WERI-Rb-1 (cell line): ENCODE measurements around the gene BFSP1.

Experiments
- DNase-seq: peaks from one replicate; pipeline ENCODE4 v3.0.0-alpha.2; 2020
- H3K27ac ChIP-seq: fragments of 250-450 bp; sonication (Bioruptor Pico); 2 replicates; pipeline ENCODE4 v1.5.1; 2020; ENCODE audit warnings: mild to moderate bottlenecking, moderate library complexity
- H3K27me3 ChIP-seq: fragments of 250-450 bp; sonication (Bioruptor Pico); 2 replicates; pipeline ENCODE4 v1.5.1; 2021; ENCODE audit warnings: mild to moderate bottlenecking, low read depth, moderate library complexity; ENCODE audit not compliant: insufficient read depth, severe bottlenecking
- H3K36me3 ChIP-seq: fragments of 250-450 bp; sonication (Bioruptor Pico); 2 replicates; pipeline ENCODE4 v1.5.1; 2020; ENCODE audit warnings: mild to moderate bottlenecking, moderate library complexity
- H3K4me3 ChIP-seq: 2 replicates; pipeline ENCODE4 v1.5.1; 2011; ENCODE audit warnings: low read depth, mild to moderate bottlenecking, control low read depth, low read length
- H3K9me3 ChIP-seq: fragments of 250-450 bp; sonication (Bioruptor Pico); 2 replicates; pipeline ENCODE4 v1.5.1; 2021; ENCODE audit warnings: mild to moderate bottlenecking, moderate library complexity; ENCODE audit not compliant: severe bottlenecking
- CTCF ChIP-seq: IDR thresholded peaks from 2 replicates; pipeline ENCODE4 v1.5.1; 2011; ENCODE audit warnings: low read depth, mild to moderate bottlenecking, control low read depth, inconsistent platforms, low read length

The BFSP1 gene

GRCh38 chr20:17541996-17542395 is 10.8 kb upstream of the BFSP1 start:
- Histone ChIP-seq H3K36me3 (no peaks in the 10 kb centered on the region), H3K27ac (no peak overlapping the region), H3K4me3 (no peak overlapping the region), H3K9me3 (no peaks in the 10 kb centered on the region), H3K27me3 (no peaks in the 10 kb centered on the region)
- no peak for DNase-seq
- TF ChIP-seq CTCF = no peak

GRCh38 chr20:17541596-17541995 is 10.4 kb upstream of the BFSP1 start:
- Histone ChIP-seq H3K4me3 (no peak overlapping the region), H3K36me3 (no peaks in the 10 kb centered on the region), H3K27ac (no peak overlapping the region), H3K9me3 (no peaks in the 10 kb centered on the region), H3K27me3 (no peaks in the 10 kb centered on the region)
- no peak for DNase-seq
- no peak for TF ChIP-seq CTCF

- Histone ChIP-seq H3K4me3 (no peak overlapping the region), H3K27ac (no peak overlapping the region), H3K9me3 (no peaks in the 10 kb centered on the region), H3K27me3 (no peaks in the 10 kb centered on the region), H3K36me3 (no peaks in the 10 kb centered on the region)
- TF ChIP-seq CTCF = no peak
- no peak for DNase-seq
Measured at GRCh38 chr20:17538517-17539170, 7.5 kb upstream of the BFSP1 start.

GRCh38 chr20:17537959-17538358 is 6.8 kb upstream of the BFSP1 start:
- H3K9me3 ChIP-seq = no peaks in the 10 kb centered on the region
- no peak overlapping the region for H3K4me3 ChIP-seq
- no peaks in the 10 kb centered on the region for H3K27me3 ChIP-seq
- DNase-seq = no peak
- H3K36me3 ChIP-seq = no peaks in the 10 kb centered on the region
- no peak overlapping the region for H3K27ac ChIP-seq
- no peak for TF ChIP-seq CTCF

- TF ChIP-seq CTCF = peak; percentile 87
- Histone ChIP-seq H3K27ac (no peak overlapping the region), H3K27me3 (no peaks in the 10 kb centered on the region), H3K9me3 (no peaks in the 10 kb centered on the region), H3K4me3 (no peak overlapping the region), H3K36me3 (no peaks in the 10 kb centered on the region)
- DNase-seq = peak; percentile 80
Measured at GRCh38 chr20:17536944-17537444, 5.8 kb upstream of the BFSP1 start.

GRCh38 chr20:17534077-17534476 is 2.9 kb upstream of the BFSP1 start:
- no peak for TF ChIP-seq CTCF
- Histone ChIP-seq H3K27me3 (no peaks in the 10 kb centered on the region), H3K9me3 (no peaks in the 10 kb centered on the region), H3K4me3 (no peak overlapping the region), H3K27ac (no peak overlapping the region), H3K36me3 (no peaks in the 10 kb centered on the region)
- DNase-seq = no peak
